ENCODE results near the gene ANKUB1. TPM values are rescaled to one million over a fixed set of nuclear protein-coding genes. Genes with fewer than 3 reads are reported as not detected.

Gene ANKUB1
- total RNA-seq, 1 experiment from 2014 or later: not detected

GRCh38 chr3:149739396-149739795 is 53.0 kb downstream of the ANKUB1 start:
- BruUV-seq (replicated peaks): no TSS peak
- no peak for TF ChIP-seq POLR2AphosphoS5 (IDR thresholded peaks at IDR 0.05; ENCODE audit: low read depth, low read length)
- in situ Hi-C loops (cut with HindIII; ENCODE audit: low pct_unique_long_range_greater_than_20kb, low sequenced_read_pairs) (no loop called here), intact Hi-C loops (cut with micrococcal nuclease; ENCODE audit: unreplicated experiment) (no loop called here)
- H3K4me1 ChIP-seq (ENCODE audit: control insufficient read depth, insufficient read depth, low read length): peaks cover 21% of the 10 kb centered on the region
- no peaks in the 10 kb centered on the region for H3K9me3 ChIP-seq (ENCODE audit: control insufficient read depth, insufficient read depth, low read depth, low read length)
- H3K27ac ChIP-seq (ENCODE audit: low read length): no peak overlapping the region
- DNase-seq (ENCODE audit: low read depth, low spot score): no peak
- no peaks in the 10 kb centered on the region for H3K27me3 ChIP-seq (ENCODE audit: control insufficient read depth, insufficient read depth, low read length)
- ChIA-PET CTCF (no interaction called here), POLR2A (interaction anchor here (0.5 to 1.0 kb wide), 2 partner anchors 68 to 117 kb away, joined by 3 to 4 read pairs; no protein-coding TSS in a partner anchor)
- no peak for ATAC-seq
- no peak overlapping the region for H3K4me3 ChIP-seq (ENCODE audit: low read depth in 2 of 2, low read length in 2 of 2)
- peaks cover 32% of the 10 kb centered on the region for H3K36me3 ChIP-seq (ENCODE audit: control insufficient read depth, insufficient read depth, low read length)

- BruUV-seq (replicated peaks): no TSS peak
- Histone ChIP-seq H3K9me3 (ENCODE audit: control insufficient read depth, insufficient read depth, low read depth, low read length) (no peaks in the 10 kb centered on the region), H3K27me3 (ENCODE audit: control insufficient read depth, insufficient read depth, low read length) (no peaks in the 10 kb centered on the region), H3K4me3 (ENCODE audit: low read depth in 2 of 2, low read length in 2 of 2) (no peak overlapping the region), H3K27ac (ENCODE audit: low read length) (no peak overlapping the region), H3K4me1 (ENCODE audit: control insufficient read depth, insufficient read depth, low read length) (peaks cover 21% of the 10 kb centered on the region), H3K36me3 (ENCODE audit: control insufficient read depth, insufficient read depth, low read length) (peaks cover 26% of the 10 kb centered on the region)
- no peak for DNase-seq (ENCODE audit: low read depth, low spot score)
- no peak for TF ChIP-seq POLR2AphosphoS5 (IDR thresholded peaks at IDR 0.05; ENCODE audit: low read depth, low read length)
- no peak for TF ChIP-seq SIN3A (IDR thresholded peaks at IDR 0.05; ENCODE audit: borderline replicate concordance, insufficient read depth, low read depth, low read length)
- TF ChIP-seq TCF7L2 (IDR thresholded peaks at IDR 0.05; ENCODE audit: low read depth, low read length): no peak
- no peak for TF ChIP-seq CTCF (IDR thresholded peaks at IDR 0.05)
- TF ChIP-seq REST (IDR thresholded peaks at IDR 0.05; ENCODE audit: insufficient read depth in 1 of 2, low read depth in 2 of 2, low read length in 1 of 2): no peak
- intact Hi-C loops (cut with micrococcal nuclease; ENCODE audit: unreplicated experiment): no loop called here
- ChIA-PET CTCF (no interaction called here), POLR2A (interaction anchor here (0.5 to 1.0 kb wide), 2 partner anchors 69 to 116 kb away, joined by 3 to 4 read pairs; no protein-coding TSS in a partner anchor)
- in situ Hi-C loops (cut with HindIII; ENCODE audit: low pct_unique_long_range_greater_than_20kb, low sequenced_read_pairs): no loop called here
- no peak for ATAC-seq
Observed at GRCh38 chr3:149738876-149739275, 53.5 kb downstream of the ANKUB1 start.

- in situ Hi-C loops (cut with HindIII; ENCODE audit: low pct_unique_long_range_greater_than_20kb, low sequenced_read_pairs) (no loop called here), intact Hi-C loops (cut with micrococcal nuclease; ENCODE audit: unreplicated experiment) (no loop called here)
- H3K36me3 ChIP-seq (ENCODE audit: control insufficient read depth, insufficient read depth, low read length): peaks cover 20% of the 10 kb centered on the region
- POLR2A ChIA-PET: interaction anchor here (1.6 kb wide), 1 partner anchor 79 kb away, joined by 3 read pairs; the partner anchor contains the start of gene WWTR1
- no peak for TF ChIP-seq REST (IDR thresholded peaks at IDR 0.05; ENCODE audit: insufficient read depth in 1 of 2, low read depth in 2 of 2, low read length in 1 of 2)
- TF ChIP-seq POLR2AphosphoS5 (IDR thresholded peaks at IDR 0.05; ENCODE audit: low read depth, low read length): no peak
- no peak for TF ChIP-seq TCF7L2 (IDR thresholded peaks at IDR 0.05; ENCODE audit: low read depth, low read length)
- TF ChIP-seq CTCF (IDR thresholded peaks at IDR 0.05): no peak
- no peak for TF ChIP-seq SIN3A (IDR thresholded peaks at IDR 0.05; ENCODE audit: borderline replicate concordance, insufficient read depth, low read depth, low read length)
- CTCF ChIA-PET: interaction anchor here (0.8 kb wide), 1 partner anchor 20 kb away, joined by 3 read pairs; no protein-coding TSS in a partner anchor
- H3K4me1 ChIP-seq (ENCODE audit: control insufficient read depth, insufficient read depth, low read length): peaks cover 21% of the 10 kb centered on the region
- no TSS peak for BruUV-seq (replicated peaks)
- no peak for ATAC-seq
- no peak overlapping the region for H3K4me3 ChIP-seq (ENCODE audit: low read depth in 2 of 2, low read length in 2 of 2)
- H3K27me3 ChIP-seq (ENCODE audit: control insufficient read depth, insufficient read depth, low read length): no peaks in the 10 kb centered on the region
- DNase-seq (ENCODE audit: low read depth, low spot score): no peak
- H3K9me3 ChIP-seq (ENCODE audit: control insufficient read depth, insufficient read depth, low read depth, low read length): no peaks in the 10 kb centered on the region
- peak overlapping the region; percentile 32; the same call in 1 of the 2 replicates for H3K27ac ChIP-seq (ENCODE audit: low read length)
Observed at GRCh38 chr3:149736953-149737205, 55.5 kb downstream of the ANKUB1 start.

Measured in Panc1 (cell line).